T-helper 2 cell treated with Interferon-gamma antibody and Interleukin-4, amounts not matched to agents 100 ng/mL and 5 ng/mL, for 36 hours (primary cell): Measurements from ENCODE around the gene PRRX2. TPM values are rescaled to one million over a fixed set of nuclear protein-coding genes. Genes with fewer than 3 reads are reported as not detected.
"Not testable (repeated sequence)": the region's sequence is repeated elsewhere in the genome, so short reads cannot be mapped to it uniquely, and the experiment has no call there.

ENCODE experiments used
- intact Hi-C: fragments of 100-400 bp; cut with micrococcal nuclease; formaldehyde crosslinking; loops from one replicate; pipeline ENCODE4 v1.15.1; 2023
- total RNA-seq: library from RNA; stranded (reverse); gene quantifications from 2 replicates; pipeline ENCODE4 v1.2.3, GENCODE V29; 2022

PRRX2 gene
- total RNA-seq, 1 donor from 2014 or later, result 0.73 TPM

DNA sequence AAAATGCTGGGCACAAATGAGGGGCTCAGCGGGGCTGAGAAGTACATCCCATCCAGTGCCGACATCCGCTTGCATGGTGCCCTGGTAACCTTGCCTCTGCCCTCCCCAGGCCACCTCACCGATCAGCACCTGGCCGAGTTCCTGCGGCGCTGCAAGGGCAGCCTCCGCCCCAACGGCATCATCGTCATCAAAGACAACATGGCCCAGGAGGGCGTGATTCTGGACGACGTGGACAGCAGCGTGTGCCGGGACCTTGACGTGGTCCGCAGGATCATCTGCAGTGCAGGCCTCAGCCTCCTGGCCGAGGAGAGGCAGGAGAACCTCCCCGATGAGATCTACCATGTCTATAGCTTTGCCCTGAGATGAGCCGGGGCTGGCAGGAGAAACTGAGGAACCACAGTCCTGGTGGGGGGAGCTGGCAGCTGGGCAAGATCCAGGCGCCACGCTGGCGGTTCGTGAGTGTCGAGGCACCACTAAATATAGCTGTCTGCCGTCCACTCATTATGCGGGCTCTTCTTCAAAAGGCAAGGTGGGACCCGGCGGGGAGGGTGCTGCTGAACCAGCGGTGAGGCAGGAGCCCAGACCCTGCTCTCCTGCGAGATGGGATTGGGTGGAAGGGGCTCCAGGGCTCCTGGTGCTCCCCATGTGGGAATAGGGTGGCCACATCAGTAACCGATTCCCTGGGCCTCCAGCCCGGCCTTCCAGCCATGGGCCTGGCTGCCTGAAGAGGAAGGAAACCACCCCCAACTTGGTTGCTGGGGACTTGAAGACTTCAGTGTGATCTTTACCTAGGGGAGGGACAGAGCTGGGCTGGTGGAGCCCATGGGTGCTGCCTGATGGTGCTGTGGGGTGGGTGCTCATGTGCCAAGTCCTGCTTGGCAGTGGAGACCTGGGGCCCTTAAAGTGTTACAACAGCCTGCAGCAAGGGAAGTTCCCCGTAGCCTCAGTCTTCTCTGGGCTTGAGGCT lies 30.1 kb upstream of the PRRX2 start:
- intact Hi-C loops, result no loop called here

DNA sequence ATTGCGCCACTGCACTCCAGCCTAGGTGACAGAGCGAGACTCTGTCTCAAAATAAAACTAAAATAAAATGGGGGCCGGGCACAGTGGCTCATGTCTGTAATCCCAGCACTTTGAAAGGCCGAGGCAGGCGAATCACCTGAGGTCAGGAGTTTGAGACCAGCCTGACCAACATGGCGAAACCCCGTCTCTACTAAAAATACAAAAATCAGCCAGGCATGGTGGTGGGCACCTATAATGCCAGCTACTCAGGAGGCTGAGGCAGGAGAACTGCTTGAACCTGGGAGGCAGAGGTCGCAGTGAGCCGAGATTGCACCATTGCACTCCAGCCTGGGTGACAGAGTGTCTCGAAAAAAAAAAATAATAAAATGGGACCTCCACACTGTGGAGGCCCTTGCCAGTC lies 29.1 kb upstream of the PRRX2 start:
- intact Hi-C loops, result not testable (repeated sequence)

DNA sequence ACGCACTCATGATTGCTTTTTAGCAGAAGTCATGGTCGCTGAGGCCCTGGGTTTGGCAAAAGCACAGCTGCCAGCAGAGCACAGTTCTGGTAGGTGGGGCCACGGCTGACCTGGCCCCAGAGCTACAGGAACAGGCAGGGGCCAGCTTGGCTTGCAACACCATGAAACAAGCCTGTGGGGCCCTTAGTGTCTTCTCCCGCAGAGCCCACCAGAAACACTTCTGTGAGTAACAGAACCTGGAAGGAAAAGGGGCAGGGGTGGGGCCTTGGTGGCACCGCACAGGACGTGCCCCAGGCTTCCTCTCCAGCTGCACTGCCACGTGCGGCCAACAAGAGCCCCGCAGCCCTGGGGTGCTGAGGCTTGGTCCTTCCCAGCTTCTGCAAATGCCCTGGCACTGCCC lies 28.3 kb upstream of the PRRX2 start:
- intact Hi-C loops, result no loop called here

DNA sequence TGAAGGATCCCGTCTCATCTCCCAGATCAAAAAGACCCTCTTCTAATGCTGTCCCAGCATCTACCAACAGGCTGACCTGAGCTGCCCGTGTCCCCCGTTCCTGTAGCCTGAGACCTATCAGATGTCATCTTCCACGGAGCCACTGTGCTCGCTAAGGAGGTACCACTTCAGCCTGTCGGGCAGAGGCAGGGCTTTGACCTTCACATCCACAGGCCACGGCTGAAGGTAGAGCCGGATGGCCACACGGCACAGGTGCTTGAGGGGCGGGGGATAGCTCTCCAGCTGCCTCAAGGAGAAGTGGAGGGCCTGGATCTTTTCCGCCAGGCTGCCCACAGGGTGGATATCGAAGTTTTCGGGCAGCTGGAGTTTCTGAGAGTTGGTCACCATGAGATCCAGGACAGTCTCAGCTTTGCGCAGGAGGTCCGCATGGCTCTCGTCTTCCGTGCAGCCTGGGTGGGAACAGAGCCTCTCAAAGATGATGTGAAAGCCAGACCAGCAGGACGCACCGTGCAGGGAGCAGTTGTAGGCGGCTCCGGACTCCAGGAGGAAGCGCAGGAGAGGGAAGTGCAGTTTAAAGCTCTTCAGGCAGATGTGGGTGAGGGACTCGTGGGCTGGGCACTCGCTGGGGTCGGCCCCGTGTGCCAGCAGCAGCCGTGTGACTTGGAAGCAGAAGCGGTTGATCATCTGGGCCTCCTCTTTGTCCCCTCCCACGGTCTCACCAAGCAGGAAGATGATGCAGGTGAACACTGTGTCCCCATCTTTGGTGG lies 27.6 kb upstream of the PRRX2 start:
- intact Hi-C loops, result no loop called here

DNA sequence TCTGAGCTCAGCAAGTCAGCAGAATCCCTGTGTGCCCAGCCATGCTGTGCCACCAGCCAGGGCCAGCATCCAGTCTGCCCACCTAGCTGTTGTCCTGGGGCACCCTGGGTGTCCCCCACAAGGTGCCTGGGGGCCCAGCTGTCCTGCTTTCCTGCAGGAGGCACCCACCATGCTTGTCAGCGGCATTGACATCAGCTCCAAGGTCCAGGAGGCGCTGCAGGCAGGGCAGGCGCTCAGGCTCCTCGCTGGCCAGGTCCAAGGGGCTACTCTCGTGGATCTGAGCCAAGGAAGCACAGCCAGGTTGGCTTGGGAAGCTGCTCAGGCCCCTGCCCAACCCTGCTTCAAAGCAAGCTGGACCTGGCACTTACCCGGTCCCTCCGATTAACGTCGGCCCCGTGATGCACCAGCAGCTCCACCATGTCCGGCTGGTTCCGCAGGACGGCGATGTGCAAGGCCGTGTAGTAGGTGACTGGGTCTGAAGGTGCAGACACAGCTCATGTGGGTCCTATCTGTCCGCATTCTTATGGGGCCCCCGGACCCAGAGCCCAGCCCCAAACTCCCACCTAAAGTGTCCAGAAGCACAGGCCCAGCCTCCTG lies 26.3 kb upstream of the PRRX2 start:
- intact Hi-C loops, result no loop called here

DNA sequence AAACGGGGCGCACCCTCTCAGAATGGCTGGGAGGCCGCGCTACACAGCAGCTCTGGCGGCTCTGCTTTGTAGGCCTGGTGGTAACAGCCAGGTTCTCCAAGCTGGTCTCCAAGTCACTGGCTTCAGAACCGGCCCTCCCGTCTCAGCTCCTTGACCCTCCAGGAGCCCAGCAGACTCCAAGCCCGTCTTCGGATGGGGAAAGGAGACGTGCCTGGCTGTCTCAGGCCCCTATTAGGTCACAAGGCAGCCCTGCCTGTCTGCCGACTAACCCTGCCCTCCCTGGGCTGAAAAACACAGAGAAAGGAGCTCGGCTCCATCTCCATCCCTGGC lies 25.7 kb upstream of the PRRX2 start:
- intact Hi-C loops, result loop anchor here (5.0 kb wide), 2 partner anchors 98 to 163 kb away; partner anchors contain the start of gene TOR1B

DNA sequence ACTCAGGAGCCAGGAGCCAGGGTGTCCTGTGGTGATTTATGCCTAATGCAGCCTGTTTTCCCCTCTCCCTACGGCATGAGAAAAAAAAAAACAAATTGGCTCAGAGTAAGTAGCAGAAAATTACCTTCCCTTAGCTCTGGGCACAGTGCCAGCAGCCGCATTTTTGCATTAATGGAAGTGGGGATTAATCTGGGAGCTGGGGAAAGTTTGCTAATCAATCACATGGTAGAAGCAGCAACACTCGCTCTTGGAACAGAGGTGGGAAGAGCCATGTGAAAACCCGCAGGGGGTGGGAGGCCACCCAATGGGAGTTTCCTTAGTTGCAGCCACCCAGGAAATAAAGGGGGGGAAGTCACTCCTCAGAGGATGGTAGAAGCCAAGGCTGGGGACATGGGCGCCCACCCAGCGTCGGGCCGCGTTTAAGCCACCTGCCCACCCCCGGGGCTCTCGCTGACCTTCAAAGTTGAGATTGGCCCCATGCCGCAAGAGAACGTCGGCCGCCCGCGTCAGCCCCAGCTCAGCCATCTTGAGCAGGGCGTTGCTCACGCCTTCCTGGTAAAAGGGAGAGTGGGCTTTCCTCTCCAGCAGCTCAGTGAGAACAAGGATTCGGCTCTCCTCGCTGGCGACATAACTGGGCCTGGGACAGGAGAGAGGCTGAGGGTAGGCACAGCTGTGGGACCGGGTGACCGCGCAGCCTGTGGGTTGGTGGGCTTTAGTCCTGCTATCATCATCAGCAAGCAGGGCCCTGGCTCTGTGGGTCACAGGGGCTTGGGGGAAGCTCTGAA lies 25.2 kb upstream of the PRRX2 start:
- intact Hi-C loops, result loop anchor here (5.0 kb wide), 2 partner anchors 97 to 162 kb away; partner anchors contain the start of gene TOR1B

DNA sequence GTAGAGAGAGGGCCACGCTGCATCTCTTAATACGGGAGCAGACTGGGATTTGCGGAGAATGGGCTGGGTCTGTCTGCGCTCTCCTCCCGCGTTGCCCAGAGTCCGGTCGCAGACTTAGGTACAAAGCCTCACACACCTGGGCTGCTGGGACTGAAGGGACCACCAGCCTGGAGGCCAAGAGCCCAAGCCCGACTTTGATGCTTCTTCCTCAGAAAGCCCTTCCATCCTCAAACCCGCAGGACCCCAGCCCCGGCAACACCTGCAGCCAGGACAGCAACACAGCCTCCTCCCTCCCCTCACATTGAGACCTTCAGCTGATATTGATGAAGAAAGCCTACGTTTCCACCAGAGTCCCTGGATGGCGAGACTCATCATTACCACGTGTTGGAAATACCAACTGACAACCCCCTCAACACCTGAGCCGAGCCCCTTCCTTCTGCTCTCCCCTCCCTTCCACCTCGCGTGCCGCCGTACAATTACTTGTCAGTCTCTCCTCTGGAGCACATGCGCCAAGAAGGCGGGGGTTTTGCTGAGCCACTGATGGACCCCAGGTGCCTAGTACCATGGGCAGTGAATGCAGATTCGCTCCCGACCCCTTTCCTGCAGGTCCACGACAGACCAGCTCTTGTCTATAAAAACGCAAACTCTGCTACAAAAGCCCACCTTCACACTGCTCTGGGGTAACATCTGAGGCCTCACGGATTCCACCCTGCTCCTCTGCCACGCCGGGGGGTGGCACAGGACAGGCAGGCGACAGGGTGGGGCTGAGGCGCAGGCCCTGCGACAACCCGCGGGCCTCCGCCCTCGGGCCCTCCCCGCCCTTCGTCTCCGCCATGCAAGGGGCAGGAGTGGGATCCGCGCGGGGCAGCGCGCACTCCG lies 24.3 kb upstream of the PRRX2 start:
- intact Hi-C loops, result loop anchor here (5.0 kb wide), 2 partner anchors 96 to 161 kb away; partner anchors contain the start of gene TOR1B

DNA sequence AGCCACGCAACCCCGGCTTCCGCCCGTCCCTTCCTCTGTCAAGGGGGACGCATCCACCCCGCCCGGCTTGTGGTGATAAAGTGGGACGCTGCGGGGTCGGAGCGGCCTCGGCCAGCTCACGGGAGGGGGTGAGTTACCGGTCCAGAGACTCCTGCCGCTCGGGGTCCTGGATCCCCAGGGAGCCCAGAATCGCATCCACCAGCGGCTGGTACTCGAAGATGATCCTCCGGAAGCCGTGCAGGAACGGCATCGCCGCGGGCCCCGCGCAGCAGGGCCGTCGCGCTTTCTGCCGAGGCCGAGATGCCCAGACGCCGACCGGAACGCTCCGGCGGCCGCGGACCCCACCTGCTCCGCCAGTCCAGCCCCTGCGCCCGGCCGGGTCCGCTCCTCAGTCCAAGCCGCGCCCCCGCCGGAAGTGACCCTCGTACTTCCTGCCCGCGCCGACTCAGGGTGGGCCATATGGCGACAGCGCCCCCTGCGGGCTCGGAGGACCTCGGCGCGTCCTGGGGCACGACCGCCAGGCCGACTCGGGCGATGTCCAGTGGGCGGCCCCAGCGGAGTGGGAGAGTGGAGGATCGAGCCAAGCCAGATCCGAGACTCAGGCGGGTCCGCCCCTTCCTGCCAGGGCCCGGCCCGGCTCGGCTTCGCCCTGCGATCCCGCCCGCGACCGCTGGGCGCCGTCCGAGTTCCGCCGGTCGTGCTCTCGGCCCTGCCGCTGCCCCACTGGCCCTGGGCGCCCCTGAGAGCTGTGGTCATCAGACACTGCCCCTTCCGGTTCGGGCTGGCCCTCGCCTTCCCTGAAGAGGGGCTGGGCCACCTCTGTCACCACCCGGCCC lies 23.5 kb upstream of the PRRX2 start, which contains the start of gene ASB6:
TSS of gene ASB6 (minus strand) at position 402 of the 836 bp plus-strand sequence. CDS start at position 250, 152 bp downstream.
- intact Hi-C loops, result loop anchor here (1.0 to 5.0 kb wide), 4 partner anchors 16 to 160 kb away; partner anchors contain the start of genes NTMT1 and TOR1B

DNA sequence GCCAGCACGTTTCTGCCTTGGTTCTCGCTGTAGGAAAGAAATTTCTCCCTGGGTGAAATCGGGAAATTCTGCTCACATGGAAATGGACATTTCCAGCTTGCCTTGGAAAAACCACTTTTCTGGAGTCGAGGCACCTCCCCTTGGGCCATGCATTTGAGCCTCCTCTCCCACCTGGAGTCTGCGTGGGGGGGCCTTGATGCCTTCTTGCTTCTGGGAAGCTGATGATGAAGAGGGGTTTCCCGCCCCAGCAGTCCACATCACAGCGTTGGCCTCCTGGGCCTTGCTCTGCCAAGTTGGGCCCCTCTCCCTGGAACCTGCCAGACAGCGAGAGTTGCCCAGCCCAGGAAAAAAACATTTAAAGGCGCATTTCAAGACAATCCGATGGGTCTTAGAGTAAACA lies 21.7 kb upstream of the PRRX2 start:
- intact Hi-C loops, result loop anchor here (5.0 kb wide), 2 partner anchors 94 to 159 kb away; partner anchors contain the start of gene TOR1B

DNA sequence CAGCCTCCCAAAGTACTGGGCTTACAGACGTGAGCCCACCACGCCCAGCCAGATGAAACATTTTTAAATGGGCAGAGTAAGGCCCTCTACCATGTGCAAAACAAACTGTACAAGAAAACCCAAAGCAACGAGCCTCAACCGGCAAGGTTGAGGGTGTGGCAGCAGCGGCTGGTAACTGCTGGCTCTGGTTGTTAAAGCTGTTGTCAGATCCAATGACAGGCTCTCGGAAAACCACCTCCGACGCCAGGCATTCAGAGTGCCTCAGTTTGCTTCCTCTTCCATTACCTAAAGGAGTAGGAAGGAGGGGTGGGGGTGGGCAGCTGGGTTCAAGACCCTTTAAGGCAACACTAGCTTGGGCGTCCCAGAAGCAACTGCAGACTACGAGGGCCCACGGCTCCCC lies 21.1 kb upstream of the PRRX2 start:
- intact Hi-C loops, result loop anchor here (5.0 kb wide), 2 partner anchors 93 to 158 kb away; partner anchors contain the start of gene TOR1B

DNA sequence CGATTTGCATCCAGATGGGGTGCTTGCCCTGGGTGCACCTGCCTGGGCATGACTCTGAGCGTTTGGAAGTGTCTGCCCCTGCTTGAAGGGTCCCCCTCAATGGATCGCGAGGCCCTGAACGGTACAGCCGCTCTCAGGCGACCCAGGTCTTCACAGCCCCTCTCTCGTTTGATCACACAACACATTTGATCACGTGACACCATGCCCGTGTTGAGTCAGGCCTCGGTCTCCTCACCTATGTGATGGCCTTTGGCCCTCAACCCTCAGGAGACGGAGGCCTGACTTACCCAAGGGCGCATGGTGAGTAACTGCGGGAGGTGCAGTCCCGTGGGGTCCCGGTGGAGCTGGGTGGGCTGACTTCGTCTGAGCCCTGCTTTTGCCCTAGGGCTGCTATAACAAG lies 20.5 kb upstream of the PRRX2 start:
- intact Hi-C loops, result loop anchor here (5.0 kb wide), 2 partner anchors 92 to 157 kb away; partner anchors contain the start of gene TOR1B

DNA sequence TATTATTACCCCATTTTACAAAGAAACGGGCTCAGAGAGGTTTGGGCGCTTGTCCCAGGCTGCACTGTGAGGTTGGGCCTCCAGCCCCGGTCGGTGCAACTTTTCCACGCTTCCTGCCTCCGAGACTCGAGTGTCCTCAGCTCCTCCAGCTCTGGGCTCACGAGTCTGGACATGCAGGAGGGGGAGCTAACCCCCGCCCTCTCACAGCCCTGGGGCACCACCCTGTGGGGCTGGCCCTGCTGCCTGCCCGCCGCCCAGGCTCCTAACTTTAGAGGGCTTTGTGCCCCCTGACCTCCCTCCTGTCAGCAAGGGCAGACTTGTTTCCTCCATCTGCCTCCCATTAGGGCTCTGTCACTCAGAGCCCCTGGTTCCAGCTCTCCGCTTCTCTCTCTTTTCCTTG lies 19.2 kb upstream of the PRRX2 start:
- intact Hi-C loops, result no loop called here

DNA sequence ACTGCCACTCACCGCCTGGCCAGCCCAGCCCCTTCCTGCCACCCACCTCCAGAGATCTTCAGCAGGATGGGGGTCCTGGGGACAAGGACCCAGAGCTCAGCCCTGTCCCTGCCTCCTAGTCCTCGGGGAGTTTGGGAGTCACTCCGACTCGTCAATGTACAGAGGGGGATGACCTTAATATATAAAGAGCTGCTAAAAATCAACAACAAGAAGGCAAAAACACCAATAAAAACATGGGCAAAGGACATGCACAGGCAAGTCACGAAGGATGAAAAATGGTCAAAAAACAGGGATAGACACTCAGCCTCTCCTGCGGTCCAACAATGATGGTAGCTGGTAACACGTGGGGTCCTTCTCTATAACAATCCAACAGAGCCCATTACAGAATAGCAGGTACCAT lies 18.8 kb upstream of the PRRX2 start:
- intact Hi-C loops, result no loop called here

DNA sequence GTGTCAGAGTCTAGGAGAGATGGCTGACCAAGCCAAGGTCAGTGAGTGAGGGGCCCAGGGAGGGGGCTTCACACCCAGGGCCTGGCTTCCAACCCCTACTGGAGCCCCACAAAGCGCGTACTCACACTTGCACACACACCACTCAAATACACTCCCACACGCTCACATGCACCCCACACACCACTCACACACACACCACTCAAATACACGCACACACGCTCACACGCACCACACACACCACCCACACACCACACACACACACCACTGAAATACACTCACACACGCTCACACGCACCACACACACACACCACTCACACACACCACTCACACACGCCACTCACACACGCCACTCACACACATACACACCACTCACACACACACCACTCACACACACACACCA lies 17.8 kb upstream of the PRRX2 start:
- intact Hi-C loops, result no loop called here

DNA sequence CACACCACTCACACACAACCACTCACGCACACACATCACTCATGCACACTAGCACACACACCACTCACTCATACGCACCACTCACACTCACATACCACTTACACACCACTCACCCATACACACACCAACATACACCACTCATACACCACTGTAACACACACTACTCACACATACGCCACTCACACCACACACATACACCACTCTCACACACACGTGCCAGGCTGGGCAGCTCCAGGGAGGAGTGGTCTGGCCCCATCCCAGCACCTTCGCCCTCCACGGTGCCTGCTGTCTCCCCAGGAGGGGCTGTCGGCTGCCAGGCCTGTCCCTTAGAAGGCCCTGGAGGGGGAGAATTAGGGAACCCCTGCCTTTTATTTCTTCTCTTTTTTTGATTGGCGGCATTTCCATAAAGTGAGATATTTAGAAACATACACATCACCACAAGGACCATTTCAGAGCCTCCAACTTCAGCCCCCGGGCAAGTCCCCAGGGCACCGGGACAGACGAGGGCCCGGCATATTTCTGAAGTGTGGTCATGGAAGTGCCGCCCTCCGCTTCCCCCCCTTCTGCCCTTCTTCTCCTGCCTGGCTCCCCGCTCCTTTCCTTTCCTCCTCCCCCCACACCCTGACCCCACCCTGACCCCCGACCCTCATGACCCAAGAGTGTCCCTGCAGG lies 17.2 kb upstream of the PRRX2 start:
- intact Hi-C loops, result no loop called here

DNA sequence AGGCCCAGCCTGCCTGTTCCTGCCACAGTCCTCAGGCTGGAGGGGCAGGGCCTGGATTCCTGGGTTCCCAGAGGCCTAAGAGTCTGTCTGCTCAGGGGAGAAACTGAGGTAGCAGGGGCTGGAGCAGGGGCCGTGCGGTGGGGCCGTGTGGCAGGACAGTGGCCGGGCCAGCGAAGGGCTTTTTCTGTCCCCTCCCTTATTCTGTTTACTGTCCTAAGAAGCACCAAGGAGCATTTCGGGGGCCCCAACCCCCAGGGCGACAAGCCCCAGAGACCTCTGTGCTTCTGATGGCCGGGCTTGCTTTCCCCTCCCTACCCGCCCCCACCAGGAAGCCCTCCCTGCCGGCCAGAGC lies 16.7 kb upstream of the PRRX2 start:
- intact Hi-C loops, result no loop called here
